Activated naive CD8-positive, alpha-beta T cell treated with anti-CD3 and anti-CD28 coated beads for 36 hours (primary cell): ENCODE data around the gene BMP6. TPM values are rescaled to one million over a fixed set of nuclear protein-coding genes. Genes with fewer than 3 reads are reported as not detected.

Source experiments
- DNase-seq: peaks from one replicate; pipeline ENCODE4 v3.0.0; 2021
- H3K27ac Mint-ChIP-seq: one replicate; pipeline ENCODE4 v1.8.0; 2022; ENCODE audit warnings: mild to moderate bottlenecking, moderate library complexity, mixed read lengths
- H3K27me3 Mint-ChIP-seq: one replicate; pipeline ENCODE4 v1.8.0; 2022; ENCODE audit warnings: mild to moderate bottlenecking, mixed read lengths
- H3K36me3 Mint-ChIP-seq: one replicate; pipeline ENCODE4 v1.8.0; 2021; ENCODE audit warnings: mild to moderate bottlenecking, mixed read lengths
- H3K4me1 Mint-ChIP-seq: one replicate; pipeline ENCODE4 v1.8.0; 2021; ENCODE audit warnings: mixed read lengths
- H3K4me3 Mint-ChIP-seq: one replicate; pipeline ENCODE4 v1.8.0; 2022; ENCODE audit warnings: mild to moderate bottlenecking, moderate library complexity, mixed read lengths
- H3K9me3 Mint-ChIP-seq: one replicate; pipeline ENCODE4 v1.8.0; 2022; ENCODE audit warnings: mixed read lengths
- total RNA-seq, 2 experiments: library from RNA; stranded (reverse); gene quantifications; one replicate each; pipeline ENCODE4 v1.2.3, GENCODE V29; 2021

Gene BMP6
- total RNA-seq, 2 experiments from 2014 or later = not detected

- Mint-ChIP-seq H3K27me3 (peaks cover 88% of the 10 kb centered on the region), H3K9me3 (no peaks in the 10 kb centered on the region), H3K27ac (no peak overlapping the region), H3K4me1 (peaks cover 11% of the 10 kb centered on the region), H3K36me3 (no peaks in the 10 kb centered on the region), H3K4me3 (peak overlapping the region; percentile 64)
- peak; percentile 23 for DNase-seq
These were observed 2.3 kb downstream of the BMP6 start for GRCh38 chr6:7727946-7728854.

- DNase-seq = no peak
- Mint-ChIP-seq H3K4me3 (peak overlapping the region; percentile 23), H3K27me3 (peaks cover 89% of the 10 kb centered on the region), H3K27ac (no peak overlapping the region), H3K36me3 (no peaks in the 10 kb centered on the region), H3K9me3 (no peaks in the 10 kb centered on the region), H3K4me1 (peaks cover 11% of the 10 kb centered on the region)
These were observed 3.1 kb downstream of the BMP6 start for GRCh38 chr6:7728855-7729590.

- no peak for DNase-seq
- Mint-ChIP-seq H3K4me1 (peaks cover 11% of the 10 kb centered on the region), H3K4me3 (no peak overlapping the region), H3K9me3 (no peaks in the 10 kb centered on the region), H3K27me3 (peaks cover 89% of the 10 kb centered on the region), H3K27ac (no peak overlapping the region), H3K36me3 (no peaks in the 10 kb centered on the region)
These were observed 4.3 kb downstream of the BMP6 start for GRCh38 chr6:7730001-7730783.

- no peak for DNase-seq
- Mint-ChIP-seq H3K27ac (no peak overlapping the region), H3K4me3 (no peak overlapping the region), H3K36me3 (no peaks in the 10 kb centered on the region), H3K4me1 (peaks cover 8% of the 10 kb centered on the region), H3K27me3 (peaks cover 89% of the 10 kb centered on the region), H3K9me3 (no peaks in the 10 kb centered on the region)
These were observed 4.9 kb downstream of the BMP6 start for GRCh38 chr6:7730784-7731227.

GRCh38 chr6:7731294-7731693 is 5.4 kb downstream of the BMP6 start:
- Mint-ChIP-seq H3K27me3 (peaks cover 89% of the 10 kb centered on the region), H3K4me3 (no peak overlapping the region), H3K36me3 (no peaks in the 10 kb centered on the region), H3K27ac (no peak overlapping the region), H3K4me1 (peaks cover 8% of the 10 kb centered on the region), H3K9me3 (no peaks in the 10 kb centered on the region)
- no peak for DNase-seq

GRCh38 chr6:7732228-7732627 is 6.3 kb downstream of the BMP6 start:
- Mint-ChIP-seq H3K4me3 (no peak overlapping the region), H3K27me3 (peaks cover 94% of the 10 kb centered on the region), H3K27ac (no peak overlapping the region), H3K4me1 (peaks cover 8% of the 10 kb centered on the region), H3K9me3 (no peaks in the 10 kb centered on the region), H3K36me3 (no peaks in the 10 kb centered on the region)
- DNase-seq = no peak

- no peaks in the 10 kb centered on the region for H3K36me3 Mint-ChIP-seq
- no peak overlapping the region for H3K27ac Mint-ChIP-seq
- no peaks in the 10 kb centered on the region for H3K4me1 Mint-ChIP-seq
- H3K9me3 Mint-ChIP-seq = no peaks in the 10 kb centered on the region
- H3K27me3 Mint-ChIP-seq = peaks cover 85% of the 10 kb centered on the region
- no peak for DNase-seq
- no peak overlapping the region for H3K4me3 Mint-ChIP-seq
These were observed 8.9 kb downstream of the BMP6 start for GRCh38 chr6:7734707-7735383.

DNA sequence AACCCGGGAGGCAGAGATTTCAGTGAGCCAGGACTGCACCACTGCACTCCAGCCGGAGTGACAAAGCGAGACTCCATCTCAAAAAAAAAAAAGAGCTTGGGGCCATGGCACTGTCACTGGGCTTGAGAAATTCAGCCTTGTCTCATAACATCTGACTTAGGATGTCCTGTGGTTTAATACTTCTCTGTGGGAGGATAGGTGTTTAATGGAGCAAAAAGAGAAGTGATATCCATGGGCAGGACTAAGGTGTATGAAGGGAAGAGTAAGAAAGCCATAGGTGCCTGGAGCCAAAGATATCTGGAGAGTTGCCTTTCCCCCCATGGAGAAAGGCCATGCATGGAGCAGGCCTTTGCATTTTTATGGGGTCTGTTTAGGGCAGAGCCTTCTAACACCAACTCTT is 11.2 kb downstream of the BMP6 start:
- H3K27me3 Mint-ChIP-seq = peaks cover 82% of the 10 kb centered on the region

DNA sequence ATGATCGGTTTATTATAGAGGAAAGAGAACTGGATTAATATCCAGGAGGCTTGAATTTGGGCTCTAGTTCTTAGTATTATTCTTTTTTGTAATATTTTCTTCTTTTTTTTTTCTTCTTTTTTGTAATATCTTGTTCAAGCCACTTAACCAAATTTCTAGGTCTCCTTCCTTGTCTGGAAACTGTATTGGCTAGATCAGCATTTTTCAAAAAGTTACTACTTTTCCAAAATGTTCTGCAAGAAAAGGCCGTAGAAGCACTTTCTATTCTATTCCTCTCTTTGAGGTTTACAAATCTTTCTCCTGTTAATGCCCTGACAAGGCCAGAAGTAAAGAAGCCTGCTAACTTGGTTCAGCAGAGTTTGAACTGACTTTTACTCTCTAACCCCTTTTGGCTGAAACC is 12.0 kb downstream of the BMP6 start:
- DNase-seq = no peak
- Mint-ChIP-seq H3K4me3 (no peak overlapping the region), H3K27ac (no peak overlapping the region), H3K4me1 (no peaks in the 10 kb centered on the region), H3K36me3 (no peaks in the 10 kb centered on the region), H3K27me3 (peaks cover 80% of the 10 kb centered on the region), H3K9me3 (no peaks in the 10 kb centered on the region)

More for the DNA sequence above, 11.2 kb downstream of the BMP6 start:
- Mint-ChIP-seq H3K9me3 (no peaks in the 10 kb centered on the region), H3K4me3 (no peak overlapping the region), H3K36me3 (no peaks in the 10 kb centered on the region), H3K4me1 (no peaks in the 10 kb centered on the region), H3K27ac (no peak overlapping the region)
- no peak for DNase-seq

GRCh38 chr6:7742223-7742785 is 16.4 kb downstream of the BMP6 start:
- H3K36me3 Mint-ChIP-seq = no peaks in the 10 kb centered on the region
- no peak overlapping the region for H3K4me3 Mint-ChIP-seq
- no peaks in the 10 kb centered on the region for H3K9me3 Mint-ChIP-seq
- H3K4me1 Mint-ChIP-seq = no peaks in the 10 kb centered on the region
- no peak overlapping the region for H3K27ac Mint-ChIP-seq
- H3K27me3 Mint-ChIP-seq = peaks cover 43% of the 10 kb centered on the region
- DNase-seq = no peak

DNA sequence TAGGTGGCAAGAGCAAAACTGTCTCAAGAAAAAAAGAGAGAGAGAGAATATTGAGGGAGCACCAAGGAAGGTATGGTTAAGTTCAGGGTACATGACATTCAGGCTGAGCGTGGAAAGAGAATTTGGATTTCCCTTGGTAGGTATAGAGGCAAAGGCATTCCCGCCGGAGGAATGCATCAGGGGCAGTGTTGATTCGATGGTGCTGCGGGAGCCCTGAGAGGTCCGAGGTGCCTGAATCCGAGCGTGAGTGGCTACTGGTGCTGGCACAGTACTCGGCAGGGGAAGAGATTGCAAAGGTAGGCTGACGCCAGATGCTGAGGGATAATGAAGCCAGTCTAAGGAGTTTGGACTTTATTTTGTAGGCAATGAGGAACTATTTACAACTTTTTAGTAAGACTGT is 20.0 kb downstream of the BMP6 start:
- H3K4me1 Mint-ChIP-seq = no peaks in the 10 kb centered on the region
- no peaks in the 10 kb centered on the region for H3K36me3 Mint-ChIP-seq
- no peak overlapping the region for H3K4me3 Mint-ChIP-seq
- peaks cover 20% of the 10 kb centered on the region for H3K27me3 Mint-ChIP-seq
- no peaks in the 10 kb centered on the region for H3K9me3 Mint-ChIP-seq
- no peak overlapping the region for H3K27ac Mint-ChIP-seq
- DNase-seq = no peak

DNA sequence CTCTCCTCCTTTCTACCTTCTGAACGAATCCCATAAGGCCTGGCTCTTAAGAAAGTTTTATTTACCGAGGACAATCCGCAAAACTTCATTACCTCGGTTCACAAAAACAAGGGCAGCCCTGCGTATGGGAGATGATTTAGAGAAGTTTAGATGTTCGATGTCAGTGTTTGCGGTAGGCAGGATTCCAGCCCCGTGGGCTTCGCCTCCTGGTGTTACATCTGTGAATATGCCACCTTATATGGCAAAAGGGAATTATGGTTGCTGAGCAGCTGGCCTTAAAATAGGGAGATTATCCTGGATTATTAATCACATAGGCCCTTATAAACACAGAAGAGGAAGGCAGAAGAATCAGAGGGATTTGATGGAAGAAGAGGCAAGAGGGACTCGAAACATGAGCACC is 21.1 kb downstream of the BMP6 start:
- H3K27ac Mint-ChIP-seq = no peak overlapping the region
- H3K9me3 Mint-ChIP-seq = no peaks in the 10 kb centered on the region
- H3K4me3 Mint-ChIP-seq = no peak overlapping the region
- H3K4me1 Mint-ChIP-seq = no peaks in the 10 kb centered on the region
- DNase-seq = no peak
- H3K27me3 Mint-ChIP-seq = peaks cover 17% of the 10 kb centered on the region
- H3K36me3 Mint-ChIP-seq = no peaks in the 10 kb centered on the region

DNA sequence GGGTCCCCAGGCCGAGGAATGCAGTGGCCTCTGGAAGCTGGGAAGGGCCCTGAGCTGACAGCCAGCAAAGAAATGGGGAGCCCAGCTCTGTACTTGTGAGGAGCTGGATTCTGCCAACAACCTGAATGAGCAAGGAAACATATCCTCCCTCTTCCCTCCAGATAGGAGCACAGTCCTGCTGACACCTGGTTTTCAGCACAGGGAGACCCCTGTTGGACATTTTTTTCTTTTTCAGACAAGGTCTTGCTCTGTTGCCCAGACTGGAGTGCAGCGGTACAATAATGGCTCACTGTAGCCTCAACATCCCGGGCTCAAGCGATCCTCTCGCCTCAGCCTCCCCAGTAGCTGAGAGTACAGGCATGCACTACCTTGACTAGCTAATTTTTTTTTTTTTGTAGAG is 21.5 kb downstream of the BMP6 start:
- Mint-ChIP-seq H3K36me3 (no peaks in the 10 kb centered on the region), H3K27me3 (peaks cover 13% of the 10 kb centered on the region), H3K9me3 (no peaks in the 10 kb centered on the region), H3K27ac (no peak overlapping the region), H3K4me3 (no peak overlapping the region), H3K4me1 (no peaks in the 10 kb centered on the region)
- no peak for DNase-seq

- H3K27me3 Mint-ChIP-seq = peaks cover 11% of the 10 kb centered on the region
- no peak overlapping the region for H3K27ac Mint-ChIP-seq
- H3K9me3 Mint-ChIP-seq = no peaks in the 10 kb centered on the region
- H3K4me1 Mint-ChIP-seq = no peaks in the 10 kb centered on the region
- no peaks in the 10 kb centered on the region for H3K36me3 Mint-ChIP-seq
- DNase-seq = no peak
- H3K4me3 Mint-ChIP-seq = no peak overlapping the region
These were observed 22.1 kb downstream of the BMP6 start for GRCh38 chr6:7747901-7748504.
